HepG2 (cell line): Measurements from ENCODE around the gene CRYM. TPM values are rescaled to one million over a fixed set of nuclear protein-coding genes. Genes with fewer than 3 reads are reported as not detected.

ENCODE experiments used
- CCAR2 ChIP-seq: fragments of 200-400 bp; formaldehyde crosslinking; optimal IDR thresholded peaks from 2 replicates; pipeline ENCODE3; 2018; ENCODE audit warnings: low read depth, mild to moderate bottlenecking, low read length, moderate library complexity
- ELF3 ChIP-seq: IDR thresholded peaks from 2 replicates; pipeline ENCODE4 v1.6.1; 2016; ENCODE audit warnings: missing genetic modification reagents, missing compliant biosample characterization
- JUN ChIP-seq: sonication (generic); formaldehyde crosslinking; IDR thresholded peaks from 2 replicates; pipeline ENCODE4 v1.4.0; 2020; ENCODE audit warnings: mild to moderate bottlenecking, missing genetic modification reagents
- PHF5A ChIP-seq: IDR thresholded peaks from one replicate; pipeline ENCODE4 v1.6.1; 2018; ENCODE audit warnings: low read depth, missing genetic modification reagents; ENCODE audit not compliant: unreplicated experiment
- RFXANK ChIP-seq: IDR thresholded peaks from 2 replicates; pipeline ENCODE4 v1.6.1; 2016
- SP1 ChIP-seq, 2 experiments: fragments of 450-650 bp in 1 of 2; sonication (generic) in 1 of 2; formaldehyde crosslinking in 1 of 2; IDR thresholded peaks; 2 replicates each; pipeline versions ENCODE4 v1.4.0 to v1.6.1; 2016 to 2020; ENCODE audit warnings: missing genetic modification reagents in 1 of 2
- SP4 ChIP-seq: sonication (generic); formaldehyde crosslinking; IDR thresholded peaks from 2 replicates; pipeline ENCODE4 v1.8.1; 2023; ENCODE audit warnings: mild to moderate bottlenecking, missing genetic modification reagents
- SP5 ChIP-seq: IDR thresholded peaks from 2 replicates; pipeline ENCODE4 v1.6.1; 2016; ENCODE audit warnings: low read depth, borderline replicate concordance
- SUZ12 ChIP-seq: fragments of 150-350 bp; IDR thresholded peaks from 2 replicates; pipeline ENCODE4 v1.6.1; 2014; ENCODE audit warnings: low read depth, low read length
- TGIF2 ChIP-seq: IDR thresholded peaks from 2 replicates; pipeline ENCODE4 v1.6.1; 2016; ENCODE audit warnings: control low read depth, missing compliant biosample characterization
- ZNF256 ChIP-seq: sonication (generic); formaldehyde crosslinking; conservative IDR thresholded peaks from 2 replicates; pipeline ENCODE4 v1.4.0; 2020; ENCODE audit warnings: missing genetic modification reagents
- ZNF292 ChIP-seq: sonication (generic); formaldehyde crosslinking; IDR thresholded peaks from 2 replicates; pipeline ENCODE4 v1.8.1; 2022; ENCODE audit warnings: mild to moderate bottlenecking, low read depth, missing genetic modification reagents, borderline replicate concordance
- ZNF33A ChIP-seq: sonication (generic); formaldehyde crosslinking; IDR thresholded peaks from 2 replicates; pipeline ENCODE4 v1.5.1; 2020; ENCODE audit warnings: missing genetic modification reagents, mild to moderate bottlenecking, moderate library complexity, borderline replicate concordance
- ZNF431 ChIP-seq: sonication (generic); formaldehyde crosslinking; IDR thresholded peaks from 2 replicates; pipeline ENCODE4 v1.9.0; 2022; ENCODE audit warnings: missing genetic modification reagents, low read depth, mild to moderate bottlenecking, borderline replicate concordance
- ZSCAN25 ChIP-seq: sonication (generic); formaldehyde crosslinking; IDR thresholded peaks from 2 replicates; pipeline ENCODE4 v1.8.0; 2022; ENCODE audit warnings: mild to moderate bottlenecking, missing genetic modification reagents
- polyA plus RNA-seq, 8 experiments: library from polyadenylated mRNA; depleted of rRNA in 3 of 8; stranded (reverse) in 7 of 8; unstranded in 1 of 8; fragments of >200 nt; fragmentation: Illumina TruSeq in 4 of 8; extraction: Trizol in 4 of 8; gene quantifications; 2 replicates each; pipeline versions ENCODE4 v1.2.1 to v1.2.3, GENCODE V29; 2011 to 2016; ENCODE audit warnings: low read depth in 4 of 8, missing spikeins in 1 of 8, mixed read lengths in 1 of 8; ENCODE audit not compliant: insufficient read depth in 1 of 8
- total RNA-seq, 5 experiments: library from RNA; depleted of rRNA; stranded (reverse); fragments of >200 nt; fragmentation: Illumina TruSeq; extraction: Trizol; gene quantifications; 2 replicates each; pipeline ENCODE4 v1.2.3, GENCODE V29; 2016; ENCODE audit warnings: low read depth in 1 of 5
- TF ChIP-seq, protein P1 (sequence below): sonication (generic); formaldehyde crosslinking; IDR thresholded peaks from 2 replicates; pipeline ENCODE4 v1.8.0; 2022; ENCODE audit warnings: missing genetic modification reagents, mild to moderate bottlenecking, borderline replicate concordance
- TF ChIP-seq, protein P2 (sequence below): sonication (generic); formaldehyde crosslinking; IDR thresholded peaks from 2 replicates; pipeline ENCODE4 v1.8.0; 2022; ENCODE audit warnings: mild to moderate bottlenecking, missing genetic modification reagents, moderate library complexity
- TF ChIP-seq, protein P3 (sequence below): sonication (generic); formaldehyde crosslinking; IDR thresholded peaks from 2 replicates; pipeline ENCODE4 v1.5.0; 2020; ENCODE audit warnings: mild to moderate bottlenecking, missing genetic modification reagents
- TF ChIP-seq, protein P4 (sequence below): sonication (generic); formaldehyde crosslinking; IDR thresholded peaks from 2 replicates; pipeline ENCODE4 v1.8.0; 2022; ENCODE audit warnings: low read depth, missing genetic modification reagents
- TF ChIP-seq, protein P5 (sequence below): sonication (generic); formaldehyde crosslinking; IDR thresholded peaks from 2 replicates; pipeline ENCODE4 v1.4.0; 2020; ENCODE audit warnings: mild to moderate bottlenecking, missing genetic modification reagents, borderline replicate concordance

Gene CRYM
- total and polyA plus RNA-seq, 2 of the 13 experiments (the other 11 are each of a cell fraction or from before 2014, with no cell fraction given): 1.9 to 2.2 TPM

DNA sequence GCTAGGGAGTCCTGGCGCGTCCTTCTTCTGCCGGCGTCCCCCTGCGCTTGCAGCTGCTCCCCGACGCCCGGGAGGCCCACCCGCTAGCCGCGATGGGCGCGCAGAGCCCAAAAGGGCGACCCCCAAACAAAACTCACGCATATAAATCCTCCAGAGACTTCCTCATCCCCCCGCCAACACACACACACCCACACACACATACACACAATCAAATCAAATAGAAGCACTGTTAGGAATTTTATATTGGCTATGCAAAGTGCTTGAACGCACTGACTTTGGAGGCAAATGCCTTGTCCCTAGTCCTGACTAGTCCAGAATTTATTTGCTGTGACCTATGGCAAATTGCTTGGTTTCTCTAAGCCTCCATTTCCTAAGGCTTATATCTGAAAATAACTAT lies 23.8 kb upstream of the CRYM start (continued):
- TF ChIP-seq, protein P1, sequence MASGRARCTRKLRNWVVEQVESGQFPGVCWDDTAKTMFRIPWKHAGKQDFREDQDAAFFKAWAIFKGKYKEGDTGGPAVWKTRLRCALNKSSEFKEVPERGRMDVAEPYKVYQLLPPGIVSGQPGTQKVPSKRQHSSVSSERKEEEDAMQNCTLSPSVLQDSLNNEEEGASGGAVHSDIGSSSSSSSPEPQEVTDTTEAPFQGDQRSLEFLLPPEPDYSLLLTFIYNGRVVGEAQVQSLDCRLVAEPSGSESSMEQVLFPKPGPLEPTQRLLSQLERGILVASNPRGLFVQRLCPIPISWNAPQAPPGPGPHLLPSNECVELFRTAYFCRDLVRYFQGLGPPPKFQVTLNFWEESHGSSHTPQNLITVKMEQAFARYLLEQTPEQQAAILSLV (CRISPR knock-in tag): no peak
- TF ChIP-seq, protein P2, sequence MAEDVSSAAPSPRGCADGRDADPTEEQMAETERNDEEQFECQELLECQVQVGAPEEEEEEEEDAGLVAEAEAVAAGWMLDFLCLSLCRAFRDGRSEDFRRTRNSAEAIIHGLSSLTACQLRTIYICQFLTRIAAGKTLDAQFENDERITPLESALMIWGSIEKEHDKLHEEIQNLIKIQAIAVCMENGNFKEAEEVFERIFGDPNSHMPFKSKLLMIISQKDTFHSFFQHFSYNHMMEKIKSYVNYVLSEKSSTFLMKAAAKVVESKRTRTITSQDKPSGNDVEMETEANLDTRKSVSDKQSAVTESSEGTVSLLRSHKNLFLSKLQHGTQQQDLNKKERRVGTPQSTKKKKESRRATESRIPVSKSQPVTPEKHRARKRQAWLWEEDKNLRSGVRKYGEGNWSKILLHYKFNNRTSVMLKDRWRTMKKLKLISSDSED: no peak
- TF ChIP-seq CCAR2 (no peak), ZNF256 (CRISPR knock-in tag) (no peak), ZNF33A (CRISPR knock-in tag) (no peak), ELF3 (CRISPR knock-in tag) (no peak), SP4 (no peak), SUZ12 (no peak), ZNF431 (CRISPR knock-in tag) (no peak), SP5 (CRISPR knock-in tag) (no peak), ZSCAN25 (CRISPR knock-in tag) (no peak), ZNF292 (CRISPR knock-in tag) (peak; percentile 60; the same call in 1 of the 2 replicates), JUN (CRISPR knock-in tag) (0 out of 2 replicates have a peak, but pooled peaks have one; percentile 6), TGIF2 (no peak), PHF5A (no peak), RFXANK (no peak), SP1 (IDR thresholded peaks at IDR 0.05) (no peak), SP1 (CRISPR knock-in tag; IDR thresholded peaks at IDR 0.05) (no peak)
- TF ChIP-seq, protein P3, sequence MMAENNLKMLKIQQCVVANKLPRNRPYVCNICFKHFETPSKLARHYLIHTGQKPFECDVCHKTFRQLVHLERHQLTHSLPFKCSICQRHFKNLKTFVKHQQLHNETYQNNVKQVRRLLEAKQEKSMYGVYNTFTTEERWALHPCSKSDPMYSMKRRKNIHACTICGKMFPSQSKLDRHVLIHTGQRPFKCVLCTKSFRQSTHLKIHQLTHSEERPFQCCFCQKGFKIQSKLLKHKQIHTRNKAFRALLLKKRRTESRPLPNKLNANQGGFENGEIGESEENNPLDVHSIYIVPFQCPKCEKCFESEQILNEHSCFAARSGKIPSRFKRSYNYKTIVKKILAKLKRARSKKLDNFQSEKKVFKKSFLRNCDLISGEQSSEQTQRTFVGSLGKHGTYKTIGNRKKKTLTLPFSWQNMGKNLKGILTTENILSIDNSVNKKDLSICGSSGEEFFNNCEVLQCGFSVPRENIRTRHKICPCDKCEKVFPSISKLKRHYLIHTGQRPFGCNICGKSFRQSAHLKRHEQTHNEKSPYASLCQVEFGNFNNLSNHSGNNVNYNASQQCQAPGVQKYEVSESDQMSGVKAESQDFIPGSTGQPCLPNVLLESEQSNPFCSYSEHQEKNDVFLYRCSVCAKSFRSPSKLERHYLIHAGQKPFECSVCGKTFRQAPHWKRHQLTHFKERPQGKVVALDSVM: no peak; the same call in none of the 2 replicates
- TF ChIP-seq, protein P4, sequence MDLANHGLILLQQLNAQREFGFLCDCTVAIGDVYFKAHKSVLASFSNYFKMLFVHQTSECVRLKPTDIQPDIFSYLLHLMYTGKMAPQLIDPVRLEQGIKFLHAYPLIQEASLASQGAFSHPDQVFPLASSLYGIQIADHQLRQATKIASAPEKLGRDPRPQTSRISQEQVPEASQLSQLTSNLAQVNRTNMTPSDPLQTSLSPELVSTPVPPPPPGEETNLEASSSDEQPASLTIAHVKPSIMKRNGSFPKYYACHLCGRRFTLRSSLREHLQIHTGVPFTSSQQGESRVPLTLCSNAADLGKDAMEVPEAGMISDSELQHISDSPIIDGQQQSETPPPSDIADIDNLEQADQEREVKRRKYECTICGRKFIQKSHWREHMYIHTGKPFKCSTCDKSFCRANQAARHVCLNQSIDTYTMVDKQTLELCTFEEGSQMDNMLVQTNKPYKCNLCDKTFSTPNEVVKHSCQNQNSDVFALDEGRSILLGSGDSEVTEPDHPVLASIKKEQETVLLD (CRISPR knock-in tag): no peak
- TF ChIP-seq, protein P5, sequence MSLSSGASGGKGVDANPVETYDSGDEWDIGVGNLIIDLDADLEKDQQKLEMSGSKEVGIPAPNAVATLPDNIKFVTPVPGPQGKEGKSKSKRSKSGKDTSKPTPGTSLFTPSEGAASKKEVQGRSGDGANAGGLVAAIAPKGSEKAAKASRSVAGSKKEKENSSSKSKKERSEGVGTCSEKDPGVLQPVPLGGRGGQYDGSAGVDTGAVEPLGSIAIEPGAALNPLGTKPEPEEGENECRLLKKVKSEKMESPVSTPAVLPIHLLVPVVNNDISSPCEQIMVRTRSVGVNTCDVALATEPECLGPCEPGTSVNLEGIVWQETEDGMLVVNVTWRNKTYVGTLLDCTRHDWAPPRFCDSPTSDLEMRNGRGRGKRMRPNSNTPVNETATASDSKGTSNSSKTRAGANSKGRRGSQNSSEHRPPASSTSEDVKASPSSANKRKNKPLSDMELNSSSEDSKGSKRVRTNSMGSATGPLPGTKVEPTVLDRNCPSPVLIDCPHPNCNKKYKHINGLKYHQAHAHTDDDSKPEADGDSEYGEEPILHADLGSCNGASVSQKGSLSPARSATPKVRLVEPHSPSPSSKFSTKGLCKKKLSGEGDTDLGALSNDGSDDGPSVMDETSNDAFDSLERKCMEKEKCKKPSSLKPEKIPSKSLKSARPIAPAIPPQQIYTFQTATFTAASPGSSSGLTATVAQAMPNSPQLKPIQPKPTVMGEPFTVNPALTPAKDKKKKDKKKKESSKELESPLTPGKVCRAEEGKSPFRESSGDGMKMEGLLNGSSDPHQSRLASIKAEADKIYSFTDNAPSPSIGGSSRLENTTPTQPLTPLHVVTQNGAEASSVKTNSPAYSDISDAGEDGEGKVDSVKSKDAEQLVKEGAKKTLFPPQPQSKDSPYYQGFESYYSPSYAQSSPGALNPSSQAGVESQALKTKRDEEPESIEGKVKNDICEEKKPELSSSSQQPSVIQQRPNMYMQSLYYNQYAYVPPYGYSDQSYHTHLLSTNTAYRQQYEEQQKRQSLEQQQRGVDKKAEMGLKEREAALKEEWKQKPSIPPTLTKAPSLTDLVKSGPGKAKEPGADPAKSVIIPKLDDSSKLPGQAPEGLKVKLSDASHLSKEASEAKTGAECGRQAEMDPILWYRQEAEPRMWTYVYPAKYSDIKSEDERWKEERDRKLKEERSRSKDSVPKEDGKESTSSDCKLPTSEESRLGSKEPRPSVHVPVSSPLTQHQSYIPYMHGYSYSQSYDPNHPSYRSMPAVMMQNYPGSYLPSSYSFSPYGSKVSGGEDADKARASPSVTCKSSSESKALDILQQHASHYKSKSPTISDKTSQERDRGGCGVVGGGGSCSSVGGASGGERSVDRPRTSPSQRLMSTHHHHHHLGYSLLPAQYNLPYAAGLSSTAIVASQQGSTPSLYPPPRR (CRISPR knock-in tag): 0 out of 2 replicates have a peak, but pooled peaks have one; percentile 0
